ENCODE data around the gene MYH10. TPM values are rescaled to one million over a fixed set of nuclear protein-coding genes. Genes with fewer than 3 reads are reported as not detected.

The MYH10 gene
- total RNA-seq, 1 experiment from 2014 or later = 251 TPM

GRCh38 chr17:8629371-8630226 is 926 bp downstream of the MYH10 start:
- no peak overlapping the region for H2AFZ ChIP-seq (ENCODE audit: low read length)
- WGBS (ENCODE audit: extremely low coverage, insufficient read length, low lambda C conversion rate) = no CpG with 5 or more reads among the region's 76 CpGs

More at GRCh38 chr17:8629371-8630226, 926 bp downstream of the MYH10 start:
- H3K4me2 ChIP-seq (ENCODE audit: insufficient read depth, insufficient read length, low read length) = peak overlapping the region; percentile 95
- no peak overlapping the region for H3T11ph ChIP-seq (ENCODE audit: low read length)
- H3K56ac ChIP-seq (ENCODE audit: insufficient read length, low read depth, low read length) = no peak overlapping the region
- H3K4ac ChIP-seq (ENCODE audit: low read depth, low read length) = no peak overlapping the region; the same call in 1 of the 2 replicates
- no peak overlapping the region for H2BK15ac ChIP-seq (ENCODE audit: low read depth, low read length)
- H2BK12ac ChIP-seq (ENCODE audit: insufficient read length, low read depth, low read length) = peak overlapping the region; percentile 45
- H4K91ac ChIP-seq (ENCODE audit: insufficient read length, low read depth, low read length) = no peak overlapping the region
- no peak overlapping the region for H2BK20ac ChIP-seq (ENCODE audit: low read depth, low read length, poor library complexity, severe bottlenecking)
- H4K5ac ChIP-seq (ENCODE audit: insufficient read length, low read depth, low read length) = no peak overlapping the region
- H3K18ac ChIP-seq (ENCODE audit: insufficient read length, low read depth, low read length) = peak overlapping the region; percentile 93
- TF ChIP-seq CTCF (conservative IDR thresholded peaks at IDR 0.05) = no peak
- H3K23me2 ChIP-seq (ENCODE audit: insufficient read length, low read depth, low read length, poor library complexity, severe bottlenecking) = peaks cover 10% of the 10 kb centered on the region
- H3K27me3 ChIP-seq (ENCODE audit: insufficient read depth, low read length) = no peaks in the 10 kb centered on the region
- H4K8ac ChIP-seq (replicated peaks; ENCODE audit: insufficient read length, low read depth, low read length) = no peak overlapping the region
- H2BK120ac ChIP-seq (ENCODE audit: low read depth, low read length, poor library complexity, severe bottlenecking) = no peak overlapping the region
- H3K9ac ChIP-seq (ENCODE audit: extremely low read depth, insufficient read length, low read length) = peak overlapping the region; percentile 95
- H3K27me3 Mint-ChIP-seq (ENCODE audit: low read depth) = no peaks in the 10 kb centered on the region
- H3K9me3 ChIP-seq (ENCODE audit: control insufficient read depth, low read depth, low read length) = no peaks in the 10 kb centered on the region
- no peak overlapping the region for H2AK5ac ChIP-seq (ENCODE audit: insufficient read length, low read length)
- H3K23ac ChIP-seq (ENCODE audit: insufficient read length, low read depth, low read length) = no peak overlapping the region
- peaks cover 0 to 5% (median 0%) of the 10 kb centered on the region in 3 experiments; a peak in 2 of 7 replicates for H3K36me3 Mint-ChIP-seq (ENCODE audit: insufficient read depth in 1 of 3, low read depth in 3 of 3)
- H3K27ac ChIP-seq (ENCODE audit: insufficient read length, low read depth, low read length) = no peak overlapping the region
- H4K20me1 ChIP-seq (ENCODE audit: control insufficient read depth, insufficient read depth, insufficient read length) = no peaks in the 10 kb centered on the region
- peak; percentile 63 for DNase-seq
- peaks cover 25 to 28% of the 10 kb centered on the region in 2 experiments for H3K4me1 Mint-ChIP-seq
- H3K79me2 ChIP-seq (ENCODE audit: insufficient read depth, low read length) = peaks cover 44% of the 10 kb centered on the region; the same call in 1 of the 2 replicates
- H3K4me3 Mint-ChIP-seq = peak overlapping the region; percentile 99
- H3K9me3 Mint-ChIP-seq = no peaks in the 10 kb centered on the region
- peaks cover 10% of the 10 kb centered on the region; the same call in 1 of the 2 replicates for H3K4me1 ChIP-seq (ENCODE audit: insufficient read depth, low read length)
- H3K14ac ChIP-seq (ENCODE audit: insufficient read depth, low read length) = peak overlapping the region; percentile 98
- H2BK5ac ChIP-seq (ENCODE audit: insufficient read length, low read length) = peak overlapping the region; percentile 39
- H3K27ac Mint-ChIP-seq = peak overlapping the region; percentile 97 to 100 (median 99)
- peaks cover 3% of the 10 kb centered on the region for H3K79me1 ChIP-seq (ENCODE audit: insufficient read depth, low read depth, low read length, poor library complexity, severe bottlenecking)
